Neural cell (in vitro differentiated cells): Measurements from ENCODE around the gene ZNF350. TPM values are rescaled to one million over a fixed set of nuclear protein-coding genes. Genes with fewer than 3 reads are reported as not detected.

Experiments used
- H2AFZ ChIP-seq: fragments of 200-600, 300-800 bp; sonication (generic), shearing (Covaris generic); 2 replicates; pipeline ENCODE4 v1.6.0; 2014; ENCODE audit warnings: low read depth, mild to moderate bottlenecking, antibody characterized with exemption, low read length, moderate library complexity
- H3F3A ChIP-seq: fragments of 200-600 bp; shearing (Covaris generic); 2 replicates; pipeline ENCODE4 v1.6.1; 2016; ENCODE audit warnings: mild to moderate bottlenecking, moderate library complexity, mixed read lengths, antibody characterized with exemption, low read length; ENCODE audit not compliant: insufficient read depth, poor library complexity, severe bottlenecking
- H3K27ac ChIP-seq: fragments of 200-600, 300-800 bp; sonication (generic), shearing (Covaris generic); 2 replicates; pipeline ENCODE4 v1.5.1; 2014; ENCODE audit warnings: mild to moderate bottlenecking, low read length, moderate library complexity
- H3K27me3 ChIP-seq: fragments of 300-800, 200-600 bp; sonication (generic), shearing (Covaris generic); 2 replicates; pipeline ENCODE4 v1.6.0; 2014; ENCODE audit warnings: mild to moderate bottlenecking, low read depth, low read length, moderate library complexity; ENCODE audit not compliant: insufficient read depth
- H3K36me3 ChIP-seq: fragments of 300-800, 200-600 bp; sonication (generic), shearing (Covaris generic); 2 replicates; pipeline ENCODE4 v1.5.1; 2014; ENCODE audit warnings: mild to moderate bottlenecking, antibody characterized with exemption, low read length, moderate library complexity; ENCODE audit not compliant: insufficient read depth
- H3K4me2 ChIP-seq: fragments of 300-800, 200-600 bp; sonication (generic), shearing (Covaris generic); 2 replicates; pipeline ENCODE4 v1.6.0; 2014; ENCODE audit warnings: mild to moderate bottlenecking, low read length
- H3K4me3 ChIP-seq: fragments of 300-800, 200-600 bp; sonication (generic), shearing (Covaris generic); 2 replicates; pipeline ENCODE4 v1.5.1; 2014; ENCODE audit warnings: mild to moderate bottlenecking, low read length, moderate library complexity
- H3K79me2 ChIP-seq: fragments of 200-600 bp; shearing (Covaris generic); replicated peaks from 2 replicates; pipeline ENCODE4 v1.6.0; 2014; ENCODE audit warnings: mild to moderate bottlenecking, low read length, moderate library complexity; ENCODE audit not compliant: insufficient read depth
- H3K9ac ChIP-seq: fragments of 300-800, 200-600 bp; sonication (generic), shearing (Covaris generic); 2 replicates; pipeline ENCODE4 v1.6.1; 2016; ENCODE audit warnings: mild to moderate bottlenecking, low read length, mixed read lengths
- H3K9me2 ChIP-seq: fragments of 200-600 bp; shearing (Covaris generic); 2 replicates; pipeline ENCODE4 v1.6.1; 2016; ENCODE audit warnings: mild to moderate bottlenecking, low read length, mixed read lengths; ENCODE audit not compliant: insufficient read depth
- H3K9me3 ChIP-seq: fragments of 200-600, 300-800 bp; sonication (generic), shearing (Covaris generic); 2 replicates; pipeline ENCODE4 v1.6.1; 2016; ENCODE audit warnings: mild to moderate bottlenecking, mixed run types, low read length, moderate library complexity, mixed read lengths
- H4K20me1 ChIP-seq: fragments of 200-600 bp; shearing (Covaris generic); 2 replicates; pipeline ENCODE4 v1.6.1; 2016; ENCODE audit warnings: mild to moderate bottlenecking, mixed run types; ENCODE audit not compliant: insufficient read depth
- EP300 ChIP-seq: fragments of 450-650 bp; conservative IDR thresholded peaks from 2 replicates; pipeline ENCODE4 v1.6.1; 2014; ENCODE audit warnings: antibody characterized with exemption, mild to moderate bottlenecking, moderate library complexity; ENCODE audit not compliant: poor library complexity, severe bottlenecking
- EZH2 ChIP-seq: fragments of 200-600, 300-800 bp; shearing (Covaris generic), sonication (generic); IDR thresholded peaks from 2 replicates; pipeline ENCODE4 v1.6.1; 2014; ENCODE audit warnings: antibody characterized with exemption, low read length, borderline replicate concordance, mild to moderate bottlenecking; ENCODE audit not compliant: insufficient read depth, poor library complexity, severe bottlenecking
- MXI1 ChIP-seq: fragments of 450-650 bp; conservative IDR thresholded peaks from 2 replicates; pipeline ENCODE4 v1.6.1; 2014; ENCODE audit warnings: antibody characterized with exemption, mild to moderate bottlenecking; ENCODE audit not compliant: poor library complexity, severe bottlenecking
- POLR2AphosphoS5 ChIP-seq: IDR thresholded peaks from 2 replicates; pipeline ENCODE4 v1.6.1; 2012
- RAD21 ChIP-seq: fragments of 450-650 bp; conservative IDR thresholded peaks from 2 replicates; pipeline ENCODE4 v1.6.1; 2014; ENCODE audit warnings: antibody characterized with exemption, mild to moderate bottlenecking, moderate library complexity
- SMC3 ChIP-seq: fragments of 450-650 bp; conservative IDR thresholded peaks from 2 replicates; pipeline ENCODE4 v1.6.1; 2014; ENCODE audit warnings: antibody characterized with exemption, mild to moderate bottlenecking, moderate library complexity; ENCODE audit not compliant: poor library complexity
- TAF1 ChIP-seq: IDR thresholded peaks from 2 replicates; pipeline ENCODE4 v1.6.1; 2012; ENCODE audit warnings: low read depth
- polyA plus RNA-seq: library from polyadenylated mRNA; depleted of rRNA; stranded (reverse); fragments of >200 nt; gene quantifications from 2 replicates; pipeline ENCODE4 v1.2.3, GENCODE V29; 2014
- TF ChIP-seq, protein P1 (sequence below): fragments of 450-650 bp; IDR thresholded peaks from 2 replicates; pipeline ENCODE4 v1.5.1; 2014; ENCODE audit warnings: antibody characterized with exemption, mild to moderate bottlenecking, moderate library complexity; ENCODE audit not compliant: poor library complexity, severe bottlenecking
- TF ChIP-seq, protein P2 (sequence below): IDR thresholded peaks from 2 replicates; pipeline ENCODE4 v1.6.1; 2012; ENCODE audit warnings: borderline replicate concordance

The ZNF350 gene
- polyA plus RNA-seq, 1 donor from 2014 or later: 7.9 TPM

DNA sequence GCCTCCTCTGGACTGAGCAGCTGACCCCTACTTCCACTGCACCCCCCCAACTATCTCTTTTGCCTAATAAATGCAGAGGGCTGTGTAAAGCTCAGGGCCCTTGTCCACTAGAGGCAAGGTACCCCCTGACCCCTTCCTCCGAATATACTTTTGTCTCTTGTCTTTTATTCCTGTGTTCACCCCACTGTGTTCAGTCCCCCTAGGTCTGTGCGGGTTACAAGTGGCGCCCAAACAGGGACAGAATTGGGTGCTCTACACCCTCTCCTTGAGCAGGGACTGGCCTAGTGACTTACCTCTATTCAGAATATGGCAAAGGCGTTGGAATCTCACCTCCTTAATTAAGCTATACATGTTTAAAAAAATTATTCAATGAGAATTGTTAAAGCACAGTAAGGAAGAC, 15.0 kb downstream of the ZNF350 start:
- H3K4me2 ChIP-seq: no peak overlapping the region
- H3K9me2 ChIP-seq: no peaks in the 10 kb centered on the region
- H3K4me3 ChIP-seq: no peak overlapping the region
- H2AFZ ChIP-seq: no peak overlapping the region
- peaks cover 30% of the 10 kb centered on the region for H3K9me3 ChIP-seq
- no peaks in the 10 kb centered on the region for H3F3A ChIP-seq
- peaks cover 37% of the 10 kb centered on the region for H3K36me3 ChIP-seq
- H3K9ac ChIP-seq: no peak overlapping the region
- no peaks in the 10 kb centered on the region for H3K79me2 ChIP-seq
- no peak overlapping the region for H3K27ac ChIP-seq
- no peaks in the 10 kb centered on the region for H4K20me1 ChIP-seq
- TF ChIP-seq EZH2 (no peak), TAF1 (no peak), SMC3 (no peak), RAD21 (no peak), POLR2AphosphoS5 (no peak), EP300 (no peak), MXI1 (no peak)
- TF ChIP-seq, protein P1, sequence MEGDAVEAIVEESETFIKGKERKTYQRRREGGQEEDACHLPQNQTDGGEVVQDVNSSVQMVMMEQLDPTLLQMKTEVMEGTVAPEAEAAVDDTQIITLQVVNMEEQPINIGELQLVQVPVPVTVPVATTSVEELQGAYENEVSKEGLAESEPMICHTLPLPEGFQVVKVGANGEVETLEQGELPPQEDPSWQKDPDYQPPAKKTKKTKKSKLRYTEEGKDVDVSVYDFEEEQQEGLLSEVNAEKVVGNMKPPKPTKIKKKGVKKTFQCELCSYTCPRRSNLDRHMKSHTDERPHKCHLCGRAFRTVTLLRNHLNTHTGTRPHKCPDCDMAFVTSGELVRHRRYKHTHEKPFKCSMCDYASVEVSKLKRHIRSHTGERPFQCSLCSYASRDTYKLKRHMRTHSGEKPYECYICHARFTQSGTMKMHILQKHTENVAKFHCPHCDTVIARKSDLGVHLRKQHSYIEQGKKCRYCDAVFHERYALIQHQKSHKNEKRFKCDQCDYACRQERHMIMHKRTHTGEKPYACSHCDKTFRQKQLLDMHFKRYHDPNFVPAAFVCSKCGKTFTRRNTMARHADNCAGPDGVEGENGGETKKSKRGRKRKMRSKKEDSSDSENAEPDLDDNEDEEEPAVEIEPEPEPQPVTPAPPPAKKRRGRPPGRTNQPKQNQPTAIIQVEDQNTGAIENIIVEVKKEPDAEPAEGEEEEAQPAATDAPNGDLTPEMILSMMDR: no peak
- TF ChIP-seq, protein P2, sequence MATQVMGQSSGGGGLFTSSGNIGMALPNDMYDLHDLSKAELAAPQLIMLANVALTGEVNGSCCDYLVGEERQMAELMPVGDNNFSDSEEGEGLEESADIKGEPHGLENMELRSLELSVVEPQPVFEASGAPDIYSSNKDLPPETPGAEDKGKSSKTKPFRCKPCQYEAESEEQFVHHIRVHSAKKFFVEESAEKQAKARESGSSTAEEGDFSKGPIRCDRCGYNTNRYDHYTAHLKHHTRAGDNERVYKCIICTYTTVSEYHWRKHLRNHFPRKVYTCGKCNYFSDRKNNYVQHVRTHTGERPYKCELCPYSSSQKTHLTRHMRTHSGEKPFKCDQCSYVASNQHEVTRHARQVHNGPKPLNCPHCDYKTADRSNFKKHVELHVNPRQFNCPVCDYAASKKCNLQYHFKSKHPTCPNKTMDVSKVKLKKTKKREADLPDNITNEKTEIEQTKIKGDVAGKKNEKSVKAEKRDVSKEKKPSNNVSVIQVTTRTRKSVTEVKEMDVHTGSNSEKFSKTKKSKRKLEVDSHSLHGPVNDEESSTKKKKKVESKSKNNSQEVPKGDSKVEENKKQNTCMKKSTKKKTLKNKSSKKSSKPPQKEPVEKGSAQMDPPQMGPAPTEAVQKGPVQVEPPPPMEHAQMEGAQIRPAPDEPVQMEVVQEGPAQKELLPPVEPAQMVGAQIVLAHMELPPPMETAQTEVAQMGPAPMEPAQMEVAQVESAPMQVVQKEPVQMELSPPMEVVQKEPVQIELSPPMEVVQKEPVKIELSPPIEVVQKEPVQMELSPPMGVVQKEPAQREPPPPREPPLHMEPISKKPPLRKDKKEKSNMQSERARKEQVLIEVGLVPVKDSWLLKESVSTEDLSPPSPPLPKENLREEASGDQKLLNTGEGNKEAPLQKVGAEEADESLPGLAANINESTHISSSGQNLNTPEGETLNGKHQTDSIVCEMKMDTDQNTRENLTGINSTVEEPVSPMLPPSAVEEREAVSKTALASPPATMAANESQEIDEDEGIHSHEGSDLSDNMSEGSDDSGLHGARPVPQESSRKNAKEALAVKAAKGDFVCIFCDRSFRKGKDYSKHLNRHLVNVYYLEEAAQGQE: no peak
- no peaks in the 10 kb centered on the region for H3K27me3 ChIP-seq

DNA sequence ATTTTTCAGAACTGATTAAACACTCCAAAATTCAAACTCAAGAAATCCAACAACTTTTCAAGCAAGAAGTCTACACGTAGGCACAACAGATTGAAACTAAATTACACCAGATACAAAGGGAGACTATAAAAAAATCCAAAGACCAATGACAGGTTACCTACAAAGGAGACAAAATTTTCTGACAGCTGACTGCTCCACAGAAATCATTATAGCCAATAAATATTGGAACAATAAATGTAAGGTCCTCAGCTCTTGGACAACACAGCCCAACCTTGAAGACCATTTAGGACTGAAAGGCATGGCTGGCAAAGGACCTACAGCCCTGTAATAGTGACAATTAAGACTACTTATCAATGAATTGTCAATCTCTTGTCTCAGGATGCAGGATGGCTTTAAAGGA, 15.9 kb downstream of the ZNF350 start:
- TF ChIP-seq EP300: no peak
- no peak for TF ChIP-seq TAF1
- no peak for TF ChIP-seq EZH2
- TF ChIP-seq, protein P2: no peak
- no peak for TF ChIP-seq MXI1
- no peak for TF ChIP-seq POLR2AphosphoS5
- H3K27me3 ChIP-seq: no peaks in the 10 kb centered on the region
- H4K20me1 ChIP-seq: no peaks in the 10 kb centered on the region
- no peak overlapping the region for H3K4me2 ChIP-seq
- H3K9me2 ChIP-seq: no peaks in the 10 kb centered on the region
- no peak overlapping the region for H2AFZ ChIP-seq
- peaks cover 30% of the 10 kb centered on the region for H3K9me3 ChIP-seq
- H3K27ac ChIP-seq: no peak overlapping the region
- no peak overlapping the region for H3K9ac ChIP-seq
- peaks cover 41% of the 10 kb centered on the region for H3K36me3 ChIP-seq
- H3K4me3 ChIP-seq: no peak overlapping the region
- no peaks in the 10 kb centered on the region for H3F3A ChIP-seq
- H3K79me2 ChIP-seq: no peaks in the 10 kb centered on the region
